Neural cell (in vitro differentiated cells): Measurements from ENCODE around the gene CTSL. TPM values are rescaled to one million over a fixed set of nuclear protein-coding genes. Genes with fewer than 3 reads are reported as not detected.

Experiments
- H2AFZ ChIP-seq: fragments of 200-600, 300-800 bp; sonication (generic), shearing (Covaris generic); 2 replicates; pipeline ENCODE4 v1.6.0; 2014; ENCODE audit warnings: low read depth, mild to moderate bottlenecking, antibody characterized with exemption, low read length, moderate library complexity
- H3F3A ChIP-seq: fragments of 200-600 bp; shearing (Covaris generic); 2 replicates; pipeline ENCODE4 v1.6.1; 2016; ENCODE audit warnings: mild to moderate bottlenecking, moderate library complexity, mixed read lengths, antibody characterized with exemption, low read length; ENCODE audit not compliant: insufficient read depth, poor library complexity, severe bottlenecking
- H3K27ac ChIP-seq: fragments of 200-600, 300-800 bp; sonication (generic), shearing (Covaris generic); 2 replicates; pipeline ENCODE4 v1.5.1; 2014; ENCODE audit warnings: mild to moderate bottlenecking, low read length, moderate library complexity
- H3K27me3 ChIP-seq: fragments of 300-800, 200-600 bp; sonication (generic), shearing (Covaris generic); 2 replicates; pipeline ENCODE4 v1.6.0; 2014; ENCODE audit warnings: mild to moderate bottlenecking, low read depth, low read length, moderate library complexity; ENCODE audit not compliant: insufficient read depth
- H3K36me3 ChIP-seq: fragments of 300-800, 200-600 bp; sonication (generic), shearing (Covaris generic); 2 replicates; pipeline ENCODE4 v1.5.1; 2014; ENCODE audit warnings: mild to moderate bottlenecking, antibody characterized with exemption, low read length, moderate library complexity; ENCODE audit not compliant: insufficient read depth
- H3K4me2 ChIP-seq: fragments of 300-800, 200-600 bp; sonication (generic), shearing (Covaris generic); 2 replicates; pipeline ENCODE4 v1.6.0; 2014; ENCODE audit warnings: mild to moderate bottlenecking, low read length
- H3K4me3 ChIP-seq: fragments of 300-800, 200-600 bp; sonication (generic), shearing (Covaris generic); 2 replicates; pipeline ENCODE4 v1.5.1; 2014; ENCODE audit warnings: mild to moderate bottlenecking, low read length, moderate library complexity
- H3K79me2 ChIP-seq: fragments of 200-600 bp; shearing (Covaris generic); replicated peaks from 2 replicates; pipeline ENCODE4 v1.6.0; 2014; ENCODE audit warnings: mild to moderate bottlenecking, low read length, moderate library complexity; ENCODE audit not compliant: insufficient read depth
- H3K9ac ChIP-seq: fragments of 300-800, 200-600 bp; sonication (generic), shearing (Covaris generic); 2 replicates; pipeline ENCODE4 v1.6.1; 2016; ENCODE audit warnings: mild to moderate bottlenecking, low read length, mixed read lengths
- H3K9me2 ChIP-seq: fragments of 200-600 bp; shearing (Covaris generic); 2 replicates; pipeline ENCODE4 v1.6.1; 2016; ENCODE audit warnings: mild to moderate bottlenecking, low read length, mixed read lengths; ENCODE audit not compliant: insufficient read depth
- H3K9me3 ChIP-seq: fragments of 200-600, 300-800 bp; sonication (generic), shearing (Covaris generic); 2 replicates; pipeline ENCODE4 v1.6.1; 2016; ENCODE audit warnings: mild to moderate bottlenecking, mixed run types, low read length, moderate library complexity, mixed read lengths
- H4K20me1 ChIP-seq: fragments of 200-600 bp; shearing (Covaris generic); 2 replicates; pipeline ENCODE4 v1.6.1; 2016; ENCODE audit warnings: mild to moderate bottlenecking, mixed run types; ENCODE audit not compliant: insufficient read depth
- EP300 ChIP-seq: fragments of 450-650 bp; conservative IDR thresholded peaks from 2 replicates; pipeline ENCODE4 v1.6.1; 2014; ENCODE audit warnings: antibody characterized with exemption, mild to moderate bottlenecking, moderate library complexity; ENCODE audit not compliant: poor library complexity, severe bottlenecking
- EZH2 ChIP-seq: fragments of 200-600, 300-800 bp; shearing (Covaris generic), sonication (generic); IDR thresholded peaks from 2 replicates; pipeline ENCODE4 v1.6.1; 2014; ENCODE audit warnings: antibody characterized with exemption, low read length, borderline replicate concordance, mild to moderate bottlenecking; ENCODE audit not compliant: insufficient read depth, poor library complexity, severe bottlenecking
- MXI1 ChIP-seq: fragments of 450-650 bp; conservative IDR thresholded peaks from 2 replicates; pipeline ENCODE4 v1.6.1; 2014; ENCODE audit warnings: antibody characterized with exemption, mild to moderate bottlenecking; ENCODE audit not compliant: poor library complexity, severe bottlenecking
- POLR2AphosphoS5 ChIP-seq: IDR thresholded peaks from 2 replicates; pipeline ENCODE4 v1.6.1; 2012
- RAD21 ChIP-seq: fragments of 450-650 bp; conservative IDR thresholded peaks from 2 replicates; pipeline ENCODE4 v1.6.1; 2014; ENCODE audit warnings: antibody characterized with exemption, mild to moderate bottlenecking, moderate library complexity
- SMC3 ChIP-seq: fragments of 450-650 bp; conservative IDR thresholded peaks from 2 replicates; pipeline ENCODE4 v1.6.1; 2014; ENCODE audit warnings: antibody characterized with exemption, mild to moderate bottlenecking, moderate library complexity; ENCODE audit not compliant: poor library complexity
- TAF1 ChIP-seq: IDR thresholded peaks from 2 replicates; pipeline ENCODE4 v1.6.1; 2012; ENCODE audit warnings: low read depth
- polyA plus RNA-seq: library from polyadenylated mRNA; depleted of rRNA; stranded (reverse); fragments of >200 nt; gene quantifications from 2 replicates; pipeline ENCODE4 v1.2.3, GENCODE V29; 2014
- TF ChIP-seq, protein P1 (sequence below): IDR thresholded peaks from 2 replicates; pipeline ENCODE4 v1.6.1; 2012; ENCODE audit warnings: borderline replicate concordance
- TF ChIP-seq, protein P2 (sequence below): fragments of 450-650 bp; IDR thresholded peaks from 2 replicates; pipeline ENCODE4 v1.5.1; 2014; ENCODE audit warnings: antibody characterized with exemption, mild to moderate bottlenecking, moderate library complexity; ENCODE audit not compliant: poor library complexity, severe bottlenecking

Gene CTSL
- polyA plus RNA-seq, 1 donor from 2014 or later = 53.5 TPM

DNA sequence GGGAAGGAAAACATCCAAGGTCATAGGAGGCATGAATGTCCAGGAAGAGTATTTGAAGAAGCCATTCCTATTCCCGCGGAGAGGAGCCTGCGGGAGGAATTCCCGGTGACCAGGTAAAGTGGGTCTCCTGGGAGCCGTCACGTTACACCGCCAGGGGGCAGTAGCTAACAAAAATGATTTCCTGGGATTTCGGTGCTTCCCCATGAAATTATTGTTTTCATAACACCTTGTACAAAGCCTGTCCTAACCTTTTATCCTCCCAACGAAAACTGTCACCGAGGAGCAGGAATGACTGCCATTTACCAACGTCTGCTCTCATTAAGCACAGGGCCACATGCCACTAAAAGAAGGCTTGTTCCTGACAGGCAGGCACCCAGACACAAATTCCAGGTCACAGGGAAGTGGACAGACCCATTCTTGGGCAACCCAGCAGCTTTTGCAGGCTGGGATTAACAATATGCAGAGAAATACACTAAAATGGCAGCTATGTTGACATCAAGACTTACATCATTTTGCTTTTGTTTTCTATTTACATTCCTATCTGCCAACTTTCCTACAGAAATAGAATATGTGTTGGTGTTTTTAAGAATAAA, 41.2 kb upstream of the CTSL start:
- no peak overlapping the region for H3K27ac ChIP-seq
- H3K4me3 ChIP-seq = no peak overlapping the region
- TF ChIP-seq EZH2 (no peak), SMC3 (peak; percentile 64), EP300 (no peak), POLR2AphosphoS5 (no peak), RAD21 (peak; percentile 44), MXI1 (no peak), TAF1 (no peak)
- TF ChIP-seq, protein P1, sequence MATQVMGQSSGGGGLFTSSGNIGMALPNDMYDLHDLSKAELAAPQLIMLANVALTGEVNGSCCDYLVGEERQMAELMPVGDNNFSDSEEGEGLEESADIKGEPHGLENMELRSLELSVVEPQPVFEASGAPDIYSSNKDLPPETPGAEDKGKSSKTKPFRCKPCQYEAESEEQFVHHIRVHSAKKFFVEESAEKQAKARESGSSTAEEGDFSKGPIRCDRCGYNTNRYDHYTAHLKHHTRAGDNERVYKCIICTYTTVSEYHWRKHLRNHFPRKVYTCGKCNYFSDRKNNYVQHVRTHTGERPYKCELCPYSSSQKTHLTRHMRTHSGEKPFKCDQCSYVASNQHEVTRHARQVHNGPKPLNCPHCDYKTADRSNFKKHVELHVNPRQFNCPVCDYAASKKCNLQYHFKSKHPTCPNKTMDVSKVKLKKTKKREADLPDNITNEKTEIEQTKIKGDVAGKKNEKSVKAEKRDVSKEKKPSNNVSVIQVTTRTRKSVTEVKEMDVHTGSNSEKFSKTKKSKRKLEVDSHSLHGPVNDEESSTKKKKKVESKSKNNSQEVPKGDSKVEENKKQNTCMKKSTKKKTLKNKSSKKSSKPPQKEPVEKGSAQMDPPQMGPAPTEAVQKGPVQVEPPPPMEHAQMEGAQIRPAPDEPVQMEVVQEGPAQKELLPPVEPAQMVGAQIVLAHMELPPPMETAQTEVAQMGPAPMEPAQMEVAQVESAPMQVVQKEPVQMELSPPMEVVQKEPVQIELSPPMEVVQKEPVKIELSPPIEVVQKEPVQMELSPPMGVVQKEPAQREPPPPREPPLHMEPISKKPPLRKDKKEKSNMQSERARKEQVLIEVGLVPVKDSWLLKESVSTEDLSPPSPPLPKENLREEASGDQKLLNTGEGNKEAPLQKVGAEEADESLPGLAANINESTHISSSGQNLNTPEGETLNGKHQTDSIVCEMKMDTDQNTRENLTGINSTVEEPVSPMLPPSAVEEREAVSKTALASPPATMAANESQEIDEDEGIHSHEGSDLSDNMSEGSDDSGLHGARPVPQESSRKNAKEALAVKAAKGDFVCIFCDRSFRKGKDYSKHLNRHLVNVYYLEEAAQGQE = no peak
- TF ChIP-seq, protein P2, sequence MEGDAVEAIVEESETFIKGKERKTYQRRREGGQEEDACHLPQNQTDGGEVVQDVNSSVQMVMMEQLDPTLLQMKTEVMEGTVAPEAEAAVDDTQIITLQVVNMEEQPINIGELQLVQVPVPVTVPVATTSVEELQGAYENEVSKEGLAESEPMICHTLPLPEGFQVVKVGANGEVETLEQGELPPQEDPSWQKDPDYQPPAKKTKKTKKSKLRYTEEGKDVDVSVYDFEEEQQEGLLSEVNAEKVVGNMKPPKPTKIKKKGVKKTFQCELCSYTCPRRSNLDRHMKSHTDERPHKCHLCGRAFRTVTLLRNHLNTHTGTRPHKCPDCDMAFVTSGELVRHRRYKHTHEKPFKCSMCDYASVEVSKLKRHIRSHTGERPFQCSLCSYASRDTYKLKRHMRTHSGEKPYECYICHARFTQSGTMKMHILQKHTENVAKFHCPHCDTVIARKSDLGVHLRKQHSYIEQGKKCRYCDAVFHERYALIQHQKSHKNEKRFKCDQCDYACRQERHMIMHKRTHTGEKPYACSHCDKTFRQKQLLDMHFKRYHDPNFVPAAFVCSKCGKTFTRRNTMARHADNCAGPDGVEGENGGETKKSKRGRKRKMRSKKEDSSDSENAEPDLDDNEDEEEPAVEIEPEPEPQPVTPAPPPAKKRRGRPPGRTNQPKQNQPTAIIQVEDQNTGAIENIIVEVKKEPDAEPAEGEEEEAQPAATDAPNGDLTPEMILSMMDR = peak; percentile 64
- H3F3A ChIP-seq = no peaks in the 10 kb centered on the region
- peaks cover 8% of the 10 kb centered on the region for H3K36me3 ChIP-seq
- no peaks in the 10 kb centered on the region for H3K9me2 ChIP-seq
- H3K27me3 ChIP-seq = no peaks in the 10 kb centered on the region
- H3K9me3 ChIP-seq = peaks cover 4% of the 10 kb centered on the region
- H3K9ac ChIP-seq = no peak overlapping the region
- H4K20me1 ChIP-seq = no peaks in the 10 kb centered on the region
- H3K79me2 ChIP-seq = no peaks in the 10 kb centered on the region
- H2AFZ ChIP-seq = no peak overlapping the region
- H3K4me2 ChIP-seq = no peak overlapping the region

DNA sequence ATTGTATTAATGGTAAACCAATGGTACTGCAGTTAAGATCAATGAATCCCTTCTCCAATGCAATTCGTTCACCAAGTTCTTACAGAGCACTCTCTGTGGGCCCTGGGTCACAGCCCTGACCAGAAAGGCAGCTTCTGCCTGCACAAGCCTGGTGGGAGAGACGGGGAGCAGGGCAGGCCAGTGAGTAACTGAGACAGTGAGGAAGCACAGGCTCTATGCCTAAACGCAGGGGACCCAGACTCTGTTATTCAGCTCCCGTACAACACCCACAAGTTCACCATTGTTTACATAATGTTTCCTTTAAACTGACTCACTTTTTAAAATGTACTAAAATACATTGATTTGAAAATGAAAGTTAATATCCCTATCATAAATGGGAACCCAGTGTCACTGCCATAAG, 40.5 kb upstream of the CTSL start:
- TF ChIP-seq, protein P2 = no peak
- no peak for TF ChIP-seq SMC3
- no peak for TF ChIP-seq TAF1
- TF ChIP-seq RAD21 = no peak
- no peak for TF ChIP-seq POLR2AphosphoS5
- no peak for TF ChIP-seq MXI1
- TF ChIP-seq, protein P1 = no peak
- TF ChIP-seq EZH2 = no peak
- no peak for TF ChIP-seq EP300
- Histone ChIP-seq H3K79me2 (no peaks in the 10 kb centered on the region), H3F3A (no peaks in the 10 kb centered on the region), H4K20me1 (no peaks in the 10 kb centered on the region), H3K4me3 (no peak overlapping the region), H3K27me3 (no peaks in the 10 kb centered on the region), H3K9me3 (peaks cover 4% of the 10 kb centered on the region), H3K9ac (no peak overlapping the region), H2AFZ (no peak overlapping the region), H3K9me2 (no peaks in the 10 kb centered on the region), H3K27ac (no peak overlapping the region), H3K4me2 (no peak overlapping the region), H3K36me3 (peaks cover 15% of the 10 kb centered on the region)
